Inferior parietal cortex (tissue), 1 donor: Measurements from ENCODE around the gene MRNIP.
A peak's percentile ranks its signal among the peaks of the same experiment; 100 is the strongest.
"Not testable (repeated sequence)": the region's sequence is repeated elsewhere in the genome, so short reads cannot be mapped to it uniquely, and the experiment has no call there.

Source experiments
- DNase-seq: peaks from one replicate; pipeline ENCODE4 v3.0.0-alpha.2; 2016; ENCODE audit errors: extremely low spot score

MRNIP gene

GRCh38 chr5:179871533-179871932, 12.9 kb upstream of the MRNIP start:
- not testable (repeated sequence) for DNase-seq

DNA sequence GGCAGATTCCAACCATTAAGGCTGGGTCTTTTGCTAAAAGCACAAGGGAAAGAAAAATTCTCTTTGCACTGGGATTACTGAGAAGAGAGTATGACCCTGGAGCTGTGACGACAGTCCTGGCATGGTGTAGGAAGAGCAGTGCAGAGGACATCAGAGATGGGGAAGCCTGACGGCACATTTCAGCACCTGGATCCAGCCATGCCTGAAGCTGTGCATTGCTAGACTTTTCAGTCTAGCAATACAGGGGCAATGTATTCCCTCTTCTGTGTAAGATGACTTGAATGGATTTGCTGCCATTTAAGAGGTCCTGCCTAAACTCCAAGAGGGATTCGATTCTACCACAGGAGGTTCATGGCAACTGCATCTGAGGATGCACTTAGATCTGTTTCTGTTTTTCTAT, 12.3 kb upstream of the MRNIP start:
- no peak for DNase-seq

- no peak for DNase-seq
Observed at GRCh38 chr5:179870403-179870903, 11.8 kb upstream of the MRNIP start.

- no peak for DNase-seq
Observed at GRCh38 chr5:179869641-179870402, 11.2 kb upstream of the MRNIP start.

GRCh38 chr5:179869101-179869500, 10.5 kb upstream of the MRNIP start:
- DNase-seq, result no peak

- no peak for DNase-seq
Observed at GRCh38 chr5:179868541-179868940, 9.9 kb upstream of the MRNIP start.

GRCh38 chr5:179867476-179867875, 8.9 kb upstream of the MRNIP start:
- DNase-seq, result no peak

DNA sequence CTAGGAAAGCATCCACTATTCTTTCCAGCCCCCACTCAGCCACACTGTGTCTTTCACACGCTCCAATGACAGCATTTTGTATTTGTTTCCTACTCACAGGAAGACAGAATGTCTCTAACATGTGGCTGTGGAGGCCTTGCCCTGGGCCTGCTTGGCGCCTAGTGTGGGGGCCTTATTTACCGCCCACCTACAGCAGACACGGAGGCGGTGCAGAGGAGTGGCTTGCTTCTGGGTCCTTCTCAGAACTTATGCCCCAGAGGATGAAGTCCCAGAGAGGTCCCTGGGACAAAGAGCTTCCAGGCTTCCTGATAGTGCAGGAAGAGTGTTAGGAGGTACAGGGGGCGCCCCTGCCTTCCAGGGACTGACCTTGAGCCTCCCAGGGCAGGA, 8.5 kb upstream of the MRNIP start:
- no peak for DNase-seq

GRCh38 chr5:179866241-179867078, 7.8 kb upstream of the MRNIP start:
- DNase-seq, result peak; percentile 40

DNA sequence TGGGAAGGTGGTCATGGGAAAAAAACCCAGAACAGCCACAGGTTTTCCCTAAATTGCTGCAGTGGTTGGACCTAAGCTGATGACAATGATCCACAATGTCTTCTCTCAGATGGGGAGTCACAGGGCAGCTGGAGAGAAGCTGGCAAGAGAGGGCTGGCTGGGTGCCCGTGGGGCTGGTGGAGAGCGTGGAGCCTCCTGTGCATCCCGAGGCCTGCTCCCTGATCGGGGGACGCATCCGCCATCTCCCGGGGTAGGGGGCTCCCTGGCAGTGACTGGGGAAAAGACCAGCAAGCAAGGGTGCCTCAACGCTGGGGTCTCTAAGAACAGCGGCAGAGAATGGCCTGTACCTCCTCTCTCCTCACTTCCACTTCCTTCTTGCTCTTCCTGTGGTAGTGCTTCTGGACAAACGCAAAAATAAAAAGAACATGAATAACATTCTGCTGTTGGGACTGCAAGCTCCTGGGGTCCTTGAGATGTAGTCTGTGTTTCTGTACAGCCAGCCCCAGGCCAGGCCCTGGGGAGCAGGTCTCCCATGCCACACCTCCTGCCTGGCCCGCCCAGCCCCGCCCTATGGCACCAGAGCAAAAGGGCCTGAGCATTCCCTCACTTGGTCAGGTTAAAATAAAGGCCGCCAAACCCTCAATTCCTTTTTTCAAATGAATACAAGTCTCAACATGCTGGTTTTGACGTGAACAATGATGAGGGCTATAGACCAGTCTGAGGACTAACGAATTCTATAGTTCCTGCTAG, 7.0 kb upstream of the MRNIP start:
- DNase-seq, result peak; percentile 21

GRCh38 chr5:179864686-179865085, 6.1 kb upstream of the MRNIP start:
- DNase-seq, result no peak

DNA sequence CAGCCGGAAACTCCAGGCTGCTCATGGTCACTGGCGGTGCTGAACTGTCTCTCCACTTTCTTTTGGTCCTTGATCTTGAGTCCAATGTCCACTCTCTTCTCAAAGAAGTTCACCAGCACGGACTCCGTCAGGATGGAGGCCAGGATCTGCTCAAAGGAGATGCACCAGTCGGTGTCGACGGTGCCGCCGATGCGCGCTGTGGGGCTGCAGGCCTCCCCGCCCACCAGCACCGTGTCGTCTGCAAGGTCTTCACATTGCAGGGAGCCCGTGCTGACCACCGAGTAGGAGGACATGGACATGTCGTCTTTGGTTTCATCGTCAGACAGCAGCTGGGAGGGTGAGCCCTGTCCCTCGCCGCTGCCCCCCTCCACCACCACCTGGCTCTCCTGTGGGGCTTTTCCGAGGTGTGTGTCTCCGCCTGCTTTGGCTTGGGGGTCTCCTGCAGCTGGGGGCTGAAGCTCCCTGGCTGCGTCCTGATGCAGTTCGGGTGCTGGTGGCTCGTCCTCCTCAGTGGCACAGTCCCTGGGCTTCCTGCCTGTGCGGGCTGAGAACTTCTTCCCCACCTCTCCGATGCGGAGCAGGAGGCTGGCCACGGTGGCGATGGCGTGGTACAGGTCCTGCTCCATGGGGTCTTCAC, 5.0 kb upstream of the MRNIP start:
- no peak for DNase-seq

- no peak for DNase-seq
Observed at GRCh38 chr5:179862891-179863290, 4.3 kb upstream of the MRNIP start.

GRCh38 chr5:179862296-179862695, 3.7 kb upstream of the MRNIP start:
- DNase-seq, result no peak

GRCh38 chr5:179860301-179860700, 1.7 kb upstream of the MRNIP start:
- DNase-seq, result no peak

- peak; percentile 62 for DNase-seq
Observed at GRCh38 chr5:179858241-179858585, 404 bp downstream of the MRNIP start.

- DNase-seq, result no peak
Observed at GRCh38 chr5:179854356-179854755, 4.3 kb downstream of the MRNIP start.

- no peak for DNase-seq
Observed at GRCh38 chr5:179852993-179853547, 5.5 kb downstream of the MRNIP start.

DNA sequence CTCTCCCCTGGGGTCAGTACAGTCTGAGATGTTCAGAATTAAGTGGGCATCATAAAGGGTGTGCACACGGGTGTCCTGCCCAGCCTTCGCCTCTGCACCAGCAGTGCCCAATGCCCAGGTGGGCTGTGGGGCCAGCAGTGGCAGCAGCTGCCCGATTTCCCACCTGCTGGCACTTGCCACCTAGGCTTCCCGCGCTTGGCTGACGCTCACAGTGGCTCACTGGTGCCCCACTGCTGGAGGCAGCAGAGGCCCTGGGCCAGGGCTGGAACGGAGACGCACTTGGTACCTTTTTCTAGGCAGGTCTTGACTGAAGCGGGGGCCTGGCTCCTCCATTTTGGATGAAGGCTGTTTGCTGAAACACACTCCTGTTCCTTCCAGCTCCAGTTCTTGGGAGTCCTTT, 17.0 kb downstream of the MRNIP start:
- DNase-seq, result no peak

DNA sequence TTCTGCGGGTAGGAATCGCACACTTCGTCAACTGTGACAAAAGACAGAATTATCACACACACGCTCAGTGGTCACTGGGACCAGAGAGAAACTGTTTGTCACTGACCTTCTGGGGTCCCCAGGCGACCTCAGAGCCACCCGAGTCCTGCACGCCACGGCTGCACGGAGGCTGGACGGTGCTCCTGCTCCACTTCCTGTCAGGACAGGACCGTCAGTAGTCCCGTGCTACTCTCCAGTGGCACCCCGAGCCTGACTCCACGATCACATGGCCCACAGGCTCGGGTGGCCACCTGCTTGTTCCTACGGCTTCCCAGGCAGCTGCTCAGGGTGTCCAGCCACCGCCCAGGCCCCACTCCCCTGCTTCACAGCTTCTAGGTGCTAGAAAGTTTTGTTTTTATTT, 17.9 kb downstream of the MRNIP start:
- no peak for DNase-seq

- no peak for DNase-seq
Observed at GRCh38 chr5:179840321-179840720, 18.3 kb downstream of the MRNIP start.
